GM12878 (cell line): ENCODE data around the gene PDCD11. TPM values are rescaled to one million over a fixed set of nuclear protein-coding genes. Genes with fewer than 3 reads are reported as not detected.
A peak's percentile ranks its signal among the peaks of the same experiment; 100 is the strongest.

Experiments
- BHLHE40 ChIP-seq, 2 experiments: fragments of 450-650 bp in 1 of 2; IDR thresholded peaks; 2 replicates each; pipeline ENCODE4 v1.6.1; 2011 to 2017; ENCODE audit warnings: low read depth in 2 of 2, borderline replicate concordance in 1 of 2, improper control_type of control experiment in 1 of 2, low read length in 1 of 2, mild to moderate bottlenecking in 1 of 2
- CBX3 ChIP-seq: fragments of 200-600 bp; sonication (generic); IDR thresholded peaks from 2 replicates; pipeline ENCODE4 v1.6.1; 2016; ENCODE audit warnings: low read depth, borderline replicate concordance
- DPF2 ChIP-seq: fragments of 450-650 bp; IDR thresholded peaks from 2 replicates; pipeline ENCODE4 v1.6.1; 2017; ENCODE audit warnings: mild to moderate bottlenecking
- HDAC2 ChIP-seq: fragments of 200-600 bp; sonication (generic); IDR thresholded peaks from 2 replicates; pipeline ENCODE4 v1.6.1; 2017
- IKZF1 ChIP-seq: fragments of 450-650 bp; conservative IDR thresholded peaks from 2 replicates; pipeline ENCODE4 v1.6.1; 2017; ENCODE audit warnings: antibody characterized with exemption, mild to moderate bottlenecking
- LARP7 ChIP-seq: fragments of 450-650 bp; IDR thresholded peaks from 2 replicates; pipeline ENCODE4 v1.6.1; 2017; ENCODE audit warnings: mild to moderate bottlenecking
- NKRF ChIP-seq: fragments of 450-650 bp; conservative IDR thresholded peaks from 2 replicates; pipeline ENCODE4 v1.6.1; 2017; ENCODE audit warnings: mild to moderate bottlenecking, moderate library complexity
- POLR2AphosphoS2 ChIP-seq: IDR thresholded peaks from 2 replicates; pipeline ENCODE4 v1.6.1; 2011; ENCODE audit warnings: low read depth, mild to moderate bottlenecking, low read length, improper control_type of control experiment, moderate library complexity
- RB1 ChIP-seq: fragments of 450-650 bp; formaldehyde crosslinking; IDR thresholded peaks from 2 replicates; pipeline ENCODE4 v1.6.1; 2017; ENCODE audit warnings: mild to moderate bottlenecking, borderline replicate concordance
- RCOR1 ChIP-seq: conservative IDR thresholded peaks from 2 replicates; pipeline ENCODE4 v1.6.1; 2012; ENCODE audit warnings: low read depth, low read length, improper control_type of control experiment
- SP1 ChIP-seq: IDR thresholded peaks from one replicate; pipeline ENCODE4 v1.6.1; 2011; ENCODE audit warnings: low read depth, low read length
- SREBF2 ChIP-seq: IDR thresholded peaks from 2 replicates; pipeline ENCODE4 v1.6.1; 2012; ENCODE audit warnings: mild to moderate bottlenecking, low read length
- STAT3 ChIP-seq: IDR thresholded peaks from 2 replicates; pipeline ENCODE4 v1.6.1; 2011; ENCODE audit warnings: low read depth, low read length, improper control_type of control experiment
- TBL1XR1 ChIP-seq: IDR thresholded peaks from 2 replicates; pipeline ENCODE4 v1.6.1; 2012; ENCODE audit warnings: low read depth, low read length, improper control_type of control experiment
- USF1 ChIP-seq: IDR thresholded peaks from 2 replicates; pipeline ENCODE4 v1.6.1; 2011; ENCODE audit warnings: borderline replicate concordance, low read depth, mild to moderate bottlenecking, moderate library complexity, mixed read lengths, low read length; ENCODE audit not compliant: insufficient read depth; ENCODE audit errors: extremely low read length
- WRNIP1 ChIP-seq: IDR thresholded peaks from 2 replicates; pipeline ENCODE4 v1.6.1; 2011; ENCODE audit warnings: low read depth, low read length, improper control_type of control experiment, borderline replicate concordance
- ZNF207 ChIP-seq: fragments of 450-650 bp; IDR thresholded peaks from 2 replicates; pipeline ENCODE4 v1.6.1; 2014; ENCODE audit warnings: antibody characterized with exemption, mild to moderate bottlenecking, borderline replicate concordance
- ZNF217 ChIP-seq: fragments of 450-650 bp; IDR thresholded peaks from 2 replicates; pipeline ENCODE4 v1.6.1; 2017; ENCODE audit warnings: antibody characterized with exemption, mild to moderate bottlenecking
- ZNF24 ChIP-seq: fragments of 450-650 bp; IDR thresholded peaks from 2 replicates; pipeline ENCODE4 v1.6.1; 2017; ENCODE audit warnings: antibody characterized with exemption, mild to moderate bottlenecking
- ZNF592 ChIP-seq: fragments of 450-650 bp; IDR thresholded peaks from 2 replicates; pipeline ENCODE4 v1.6.1; 2017; ENCODE audit warnings: mild to moderate bottlenecking, moderate library complexity
- ZNF687 ChIP-seq: fragments of 450-650 bp; IDR thresholded peaks from 2 replicates; pipeline ENCODE4 v1.6.1; 2017; ENCODE audit warnings: mild to moderate bottlenecking, moderate library complexity
- polyA plus RNA-seq, 11 experiments: library from polyadenylated mRNA; depleted of rRNA in 4 of 11; unstranded in 6 of 11; stranded (reverse) in 5 of 11; fragments of >200 nt; fragmentation: Nextera tagmentation in 4 of 11; fragmentation: Illumina TruSeq in 1 of 11; extraction: Ambion mirVana in 4 of 11; extraction: Trizol in 1 of 11; gene quantifications; 1 replicate in 1 of 11; 2 replicates in 10 of 11; pipeline versions ENCODE4 v1.2.1 to v1.2.3, GENCODE V29; 2011 to 2016; ENCODE audit warnings: inconsistent platforms in 2 of 11, missing spikeins in 2 of 11, low read depth in 1 of 11
- total RNA-seq, 4 experiments: library from RNA; depleted of rRNA in 3 of 4; stranded (reverse); fragments of >200 nt in 3 of 4; fragmentation: Illumina TruSeq in 1 of 4; extraction: Trizol in 1 of 4; gene quantifications; 2 replicates each; pipeline versions ENCODE4 v1.2.1 to v1.2.3, GENCODE V29; 2013 to 2021

PDCD11 gene
- total and polyA plus RNA-seq, 10 of the 15 experiments (the other 5 are each of a cell fraction or from before 2014, with no cell fraction given), result 13.9 to 69.7 (median 44.8) TPM

GRCh38 chr10:103451831-103452505 lies 55.5 kb downstream of the PDCD11 start, which contains the start of gene CALHM2 (continued):
- TF ChIP-seq NKRF (no peak; the same call in 1 of the 2 replicates), ZNF687 (no peak), BHLHE40 (IDR thresholded peaks at IDR 0.05; ENCODE audit: borderline replicate concordance in 1 of 2, low read depth in 2 of 2, low read length in 1 of 2) (no peak), TBL1XR1 (no peak), SP1 (no peak), RCOR1 (no peak), LARP7 (no peak), IKZF1 (peak; percentile 63), STAT3 (no peak), POLR2AphosphoS2 (peak; percentile 44; the same call in 1 of the 2 replicates), DPF2 (no peak), ZNF592 (no peak), HDAC2 (no peak), RB1 (no peak; the same call in 1 of the 2 replicates), SREBF2 (no peak), ZNF207 (no peak), ZNF24 (no peak), CBX3 (no peak), WRNIP1 (no peak), ZNF217 (no peak), USF1 (no peak)
